Chondrocyte (in vitro differentiated cells): ENCODE measurements around the gene HABP4. TPM values are rescaled to one million over a fixed set of nuclear protein-coding genes. Genes with fewer than 3 reads are reported as not detected.

ENCODE experiments used
- DNase-seq: peaks from one replicate; pipeline ENCODE4 v3.0.0; 2021; ENCODE audit warnings: mixed read lengths, low spot score
- H3K27ac Mint-ChIP-seq: one replicate; pipeline ENCODE4 v1.8.0; 2021; ENCODE audit warnings: mild to moderate bottlenecking, moderate library complexity, mixed read lengths; ENCODE audit not compliant: unreplicated experiment
- H3K27me3 Mint-ChIP-seq: 2 replicates; pipeline ENCODE4 v1.8.0; 2021; ENCODE audit warnings: low read depth, mixed read lengths
- H3K36me3 Mint-ChIP-seq: 2 replicates; pipeline ENCODE4 v1.8.0; 2021; ENCODE audit warnings: low read depth, mixed read lengths
- H3K4me1 Mint-ChIP-seq: 2 replicates; pipeline ENCODE4 v1.8.0; 2021; ENCODE audit warnings: low read depth, mild to moderate bottlenecking, mixed read lengths
- H3K4me3 Mint-ChIP-seq: one replicate; pipeline ENCODE4 v1.8.0; 2021; ENCODE audit warnings: mild to moderate bottlenecking, moderate library complexity, mixed read lengths; ENCODE audit not compliant: unreplicated experiment
- H3K9me3 Mint-ChIP-seq: 2 replicates; pipeline ENCODE4 v1.8.0; 2021; ENCODE audit warnings: low read depth, mixed read lengths
- long read RNA-seq: library from polyadenylated mRNA; stranded (forward); transcript quantifications from one replicate; pipeline ENCODE4 v2.0.0, GENCODE V29; 2021
- total RNA-seq: library from RNA; stranded (reverse); gene quantifications from 3 replicates; pipeline ENCODE4 v1.2.1, GENCODE V29; 2021
- TF ChIP-seq, protein P1 (sequence below): fragments of 200-600 bp; sonication (generic); IDR thresholded peaks from 2 replicates; pipeline ENCODE4 v1.5.0; 2021; ENCODE audit warnings: antibody characterized with exemption, mild to moderate bottlenecking, moderate library complexity

The HABP4 gene
- total RNA-seq, result 19.3 to 28.9 TPM (median 26.2 TPM) in 3 replicates
- long read RNA-seq, transcript HABP4-201 (8 exons, 2,615 nt), result major isoform, 148 of 173 reads
- long read RNA-seq, partial matches to known transcripts, result 8 of 173 reads
- long read RNA-seq, other reads (novel, unspliced or antisense), result 17 of 173 reads

- Mint-ChIP-seq H3K36me3 (no peaks in the 10 kb centered on the region), H3K9me3 (no peaks in the 10 kb centered on the region)
Measured at GRCh38 chr9:96449845-96450612, at the start of gene HABP4. Gene HABP4, plus strand, starts transcription at chr9:96450169. Its CDS starts 111 bp downstream, at chr9:96450280.

DNA sequence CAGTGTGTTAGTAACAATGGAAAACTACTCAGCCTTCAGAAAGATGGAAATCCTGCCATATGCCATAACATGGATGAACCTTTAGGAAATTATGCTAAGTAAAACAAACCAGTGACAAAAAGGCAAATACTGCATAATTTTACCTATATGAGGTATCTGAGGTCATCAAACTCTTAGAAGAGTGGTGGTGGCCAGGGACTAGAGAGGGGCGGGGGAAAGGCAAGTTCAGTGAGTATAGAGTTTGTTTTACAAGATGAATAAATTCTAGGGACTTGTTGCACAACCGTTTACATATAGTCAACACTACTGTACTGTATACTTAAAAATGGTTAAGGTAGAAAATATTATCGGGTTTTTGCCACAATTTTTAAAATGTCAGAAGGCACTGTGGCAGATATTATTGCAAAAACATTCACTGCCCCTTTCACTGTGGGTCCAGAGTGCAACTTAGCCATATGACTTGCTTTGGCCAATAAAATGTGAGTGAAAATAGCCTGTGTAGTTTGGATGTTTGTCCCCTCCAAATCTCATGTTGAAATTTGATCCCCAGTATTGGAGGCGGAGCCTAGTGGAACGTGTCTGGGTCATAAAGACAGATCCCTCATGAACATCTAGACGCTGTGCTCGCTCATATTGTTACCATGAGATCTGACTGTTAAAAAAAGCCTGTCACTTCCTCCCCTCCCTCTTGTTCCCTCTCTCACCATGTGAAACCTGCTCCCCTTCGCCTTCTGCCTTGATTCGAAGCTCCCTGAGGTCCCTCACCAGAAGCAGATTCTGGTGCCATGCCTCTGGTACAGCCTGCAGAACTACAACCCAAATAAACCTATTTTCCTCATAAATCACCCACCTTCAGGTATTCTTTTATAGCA is 41.3 kb upstream of the HABP4 start:
- no peaks in the 10 kb centered on the region for H3K36me3 Mint-ChIP-seq
- no peaks in the 10 kb centered on the region for H3K9me3 Mint-ChIP-seq
- no peaks in the 10 kb centered on the region for H3K4me1 Mint-ChIP-seq
- no peak for DNase-seq
- H3K27ac Mint-ChIP-seq, result no peak overlapping the region
- no peak overlapping the region for H3K4me3 Mint-ChIP-seq
- TF ChIP-seq, protein P1, sequence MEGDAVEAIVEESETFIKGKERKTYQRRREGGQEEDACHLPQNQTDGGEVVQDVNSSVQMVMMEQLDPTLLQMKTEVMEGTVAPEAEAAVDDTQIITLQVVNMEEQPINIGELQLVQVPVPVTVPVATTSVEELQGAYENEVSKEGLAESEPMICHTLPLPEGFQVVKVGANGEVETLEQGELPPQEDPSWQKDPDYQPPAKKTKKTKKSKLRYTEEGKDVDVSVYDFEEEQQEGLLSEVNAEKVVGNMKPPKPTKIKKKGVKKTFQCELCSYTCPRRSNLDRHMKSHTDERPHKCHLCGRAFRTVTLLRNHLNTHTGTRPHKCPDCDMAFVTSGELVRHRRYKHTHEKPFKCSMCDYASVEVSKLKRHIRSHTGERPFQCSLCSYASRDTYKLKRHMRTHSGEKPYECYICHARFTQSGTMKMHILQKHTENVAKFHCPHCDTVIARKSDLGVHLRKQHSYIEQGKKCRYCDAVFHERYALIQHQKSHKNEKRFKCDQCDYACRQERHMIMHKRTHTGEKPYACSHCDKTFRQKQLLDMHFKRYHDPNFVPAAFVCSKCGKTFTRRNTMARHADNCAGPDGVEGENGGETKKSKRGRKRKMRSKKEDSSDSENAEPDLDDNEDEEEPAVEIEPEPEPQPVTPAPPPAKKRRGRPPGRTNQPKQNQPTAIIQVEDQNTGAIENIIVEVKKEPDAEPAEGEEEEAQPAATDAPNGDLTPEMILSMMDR, result no peak
- H3K27me3 Mint-ChIP-seq, result no peaks in the 10 kb centered on the region

More at GRCh38 chr9:96449845-96450612, at the start of gene HABP4:
- H3K4me3 Mint-ChIP-seq, result peak within 1 kb of the TSS; percentile 90
- DNase-seq, result peak; percentile 98
- no peaks in the 10 kb centered on the region for H3K27me3 Mint-ChIP-seq
- H3K27ac Mint-ChIP-seq, result peak within 1 kb of the TSS; percentile 92
- TF ChIP-seq, protein P1, result no peak
- H3K4me1 Mint-ChIP-seq, result peaks cover 30% of the 10 kb centered on the region

DNA sequence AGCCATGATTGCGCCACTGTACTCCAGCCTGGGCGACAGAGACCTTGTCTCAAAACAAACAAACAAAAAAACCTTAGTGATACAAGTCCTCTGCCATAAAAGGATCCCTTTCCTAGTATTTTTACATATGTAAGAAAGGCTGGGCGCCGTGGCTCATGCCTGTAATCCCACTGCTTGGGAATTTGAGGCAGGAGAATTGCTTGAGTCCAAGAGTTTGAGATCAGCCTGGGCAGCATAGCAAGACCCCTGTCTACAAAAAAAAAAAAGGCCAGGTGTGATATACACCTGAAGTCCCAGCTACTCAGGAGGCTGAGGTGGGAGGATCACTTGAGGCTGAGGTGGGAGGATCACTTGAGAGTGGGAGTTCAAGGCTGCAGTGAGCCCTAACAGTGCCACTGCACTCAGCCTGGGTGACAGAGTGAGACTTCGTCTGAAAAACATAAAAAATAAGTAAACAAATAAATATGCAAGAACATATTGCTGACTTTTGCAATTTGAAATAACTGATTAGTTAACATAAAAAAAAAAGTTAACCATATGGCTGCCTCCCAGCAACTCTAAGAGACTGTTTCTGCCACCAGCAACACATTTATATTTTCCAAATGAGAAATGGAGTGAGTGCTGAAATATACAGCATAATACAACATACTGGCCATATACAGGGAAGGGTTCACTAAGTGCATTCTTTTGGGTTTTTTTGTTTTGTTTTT is 38.7 kb upstream of the HABP4 start:
- Mint-ChIP-seq H3K27me3 (no peaks in the 10 kb centered on the region), H3K4me1 (no peaks in the 10 kb centered on the region), H3K36me3 (no peaks in the 10 kb centered on the region), H3K27ac (no peak overlapping the region), H3K4me3 (no peak overlapping the region), H3K9me3 (no peaks in the 10 kb centered on the region)
- TF ChIP-seq, protein P1, result no peak
- no peak for DNase-seq

- no peak for DNase-seq
- no peak overlapping the region for H3K27ac Mint-ChIP-seq
- TF ChIP-seq, protein P1, result no peak
- H3K4me3 Mint-ChIP-seq, result no peak overlapping the region
- H3K36me3 Mint-ChIP-seq, result no peaks in the 10 kb centered on the region
- peaks cover 6% of the 10 kb centered on the region for H3K4me1 Mint-ChIP-seq
- no peaks in the 10 kb centered on the region for H3K27me3 Mint-ChIP-seq
- no peaks in the 10 kb centered on the region for H3K9me3 Mint-ChIP-seq
Measured at GRCh38 chr9:96412174-96412913, 37.6 kb upstream of the HABP4 start.
